K562 (cell line): ENCODE results near the gene AURKB. TPM values are rescaled to one million over a fixed set of nuclear protein-coding genes. Genes with fewer than 3 reads are reported as not detected.
A peak's percentile ranks its signal among the peaks of the same experiment; 100 is the strongest.

Experiments used
- BHLHE40 ChIP-seq: IDR thresholded peaks from 2 replicates; pipeline ENCODE4 v1.6.1; 2011; ENCODE audit warnings: low read length, improper control_type of control experiment
- HOXB6 ChIP-seq: fragments of 250-450 bp; sonication (Bioruptor Pico); IDR thresholded peaks from 2 replicates; pipeline ENCODE4 v1.5.1; 2022; ENCODE audit warnings: mild to moderate bottlenecking, borderline replicate concordance
- polyA plus RNA-seq, 8 experiments: library from polyadenylated mRNA; depleted of rRNA in 4 of 8; stranded (reverse) in 5 of 8; unstranded in 3 of 8; fragments of >200 nt; fragmentation: Nextera tagmentation in 2 of 8; fragmentation: Illumina TruSeq in 1 of 8; extraction: Ambion mirVana in 2 of 8; extraction: Trizol in 1 of 8; gene quantifications; 2 replicates each; pipeline versions ENCODE4 v1.2.1 to v1.2.3, GENCODE V29; 2011 to 2014; ENCODE audit warnings: inconsistent platforms in 1 of 8, missing spikeins in 1 of 8
- total RNA-seq, 7 experiments: library from RNA; depleted of rRNA in 6 of 7; stranded (reverse); fragments of >200 nt in 6 of 7; fragmentation: Illumina TruSeq in 2 of 7; extraction: Trizol in 2 of 7; gene quantifications; 2 replicates each; pipeline versions ENCODE4 v1.2.1 to v1.2.3, GENCODE V29; 2011 to 2021; ENCODE audit warnings: low replicate concordance in 1 of 7
- TF ChIP-seq, protein P1 (sequence below), 2 experiments: fragments of 450-650 bp; formaldehyde crosslinking in 1 of 2; IDR thresholded peaks; 2 replicates each; pipeline versions ENCODE4 v1.4.0 to v1.6.1; 2014 to 2020; ENCODE audit warnings: mild to moderate bottlenecking in 2 of 2, borderline replicate concordance in 1 of 2, low read depth in 1 of 2
- TF ChIP-seq, protein P2 (sequence below): fragments of 450-650 bp; IDR thresholded peaks from 2 replicates; pipeline ENCODE4 v1.6.1; 2016; ENCODE audit warnings: low read depth
- TF ChIP-seq, protein P3 (sequence below): fragments of 450-650 bp; conservative IDR thresholded peaks from 2 replicates; pipeline ENCODE4 v1.6.1; 2016; ENCODE audit warnings: missing genetic modification characterization, low read depth, mild to moderate bottlenecking, control low read depth, missing compliant biosample characterization

Gene AURKB
- total and polyA plus RNA-seq, 9 of the 15 experiments (the other 6 are each of a cell fraction or from before 2014, with no cell fraction given): 27.2 to 114 (median 74.8) TPM

DNA sequence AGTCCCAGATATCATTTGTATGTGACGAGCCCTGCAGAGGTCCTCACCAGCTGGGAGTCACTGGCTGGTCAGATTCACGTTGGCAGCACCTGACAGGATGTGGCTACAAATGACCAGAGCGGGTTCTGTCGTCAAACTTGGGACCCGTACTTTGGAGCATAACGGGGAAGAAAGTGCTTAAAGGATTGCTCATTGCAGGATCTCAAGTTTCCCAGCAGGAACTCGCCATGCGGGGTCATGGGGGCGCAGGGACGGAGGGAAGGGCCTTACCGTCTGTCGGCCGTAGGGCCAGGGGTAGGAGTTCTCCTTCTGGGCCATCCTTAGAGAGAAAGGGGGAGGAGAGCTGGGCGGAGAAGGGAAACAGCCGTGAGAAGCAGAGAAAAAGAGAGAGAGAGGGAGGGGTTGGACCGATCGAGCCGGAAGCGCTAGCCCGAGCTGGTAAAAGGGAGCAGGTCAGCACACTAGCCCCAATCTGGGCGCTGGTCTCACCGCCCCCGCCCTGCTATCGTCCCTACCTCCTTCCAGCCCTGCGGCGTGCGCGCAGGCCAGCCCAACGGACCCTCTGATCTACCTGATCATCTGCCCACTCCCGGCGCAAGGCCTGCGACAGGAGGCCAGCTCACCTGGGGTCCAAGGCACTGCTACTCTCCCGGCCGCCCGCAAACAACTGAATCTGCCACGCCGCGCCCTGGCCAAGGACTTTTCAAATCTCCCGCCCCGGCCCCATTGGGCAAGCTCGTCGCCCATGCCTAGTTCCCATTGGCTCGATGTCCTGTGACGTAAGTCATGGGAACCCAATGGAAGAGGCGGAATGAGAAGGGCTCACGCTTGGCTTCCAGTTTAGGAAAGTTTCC, at the start of gene AURKB (continued):
- TF ChIP-seq, protein P1, sequence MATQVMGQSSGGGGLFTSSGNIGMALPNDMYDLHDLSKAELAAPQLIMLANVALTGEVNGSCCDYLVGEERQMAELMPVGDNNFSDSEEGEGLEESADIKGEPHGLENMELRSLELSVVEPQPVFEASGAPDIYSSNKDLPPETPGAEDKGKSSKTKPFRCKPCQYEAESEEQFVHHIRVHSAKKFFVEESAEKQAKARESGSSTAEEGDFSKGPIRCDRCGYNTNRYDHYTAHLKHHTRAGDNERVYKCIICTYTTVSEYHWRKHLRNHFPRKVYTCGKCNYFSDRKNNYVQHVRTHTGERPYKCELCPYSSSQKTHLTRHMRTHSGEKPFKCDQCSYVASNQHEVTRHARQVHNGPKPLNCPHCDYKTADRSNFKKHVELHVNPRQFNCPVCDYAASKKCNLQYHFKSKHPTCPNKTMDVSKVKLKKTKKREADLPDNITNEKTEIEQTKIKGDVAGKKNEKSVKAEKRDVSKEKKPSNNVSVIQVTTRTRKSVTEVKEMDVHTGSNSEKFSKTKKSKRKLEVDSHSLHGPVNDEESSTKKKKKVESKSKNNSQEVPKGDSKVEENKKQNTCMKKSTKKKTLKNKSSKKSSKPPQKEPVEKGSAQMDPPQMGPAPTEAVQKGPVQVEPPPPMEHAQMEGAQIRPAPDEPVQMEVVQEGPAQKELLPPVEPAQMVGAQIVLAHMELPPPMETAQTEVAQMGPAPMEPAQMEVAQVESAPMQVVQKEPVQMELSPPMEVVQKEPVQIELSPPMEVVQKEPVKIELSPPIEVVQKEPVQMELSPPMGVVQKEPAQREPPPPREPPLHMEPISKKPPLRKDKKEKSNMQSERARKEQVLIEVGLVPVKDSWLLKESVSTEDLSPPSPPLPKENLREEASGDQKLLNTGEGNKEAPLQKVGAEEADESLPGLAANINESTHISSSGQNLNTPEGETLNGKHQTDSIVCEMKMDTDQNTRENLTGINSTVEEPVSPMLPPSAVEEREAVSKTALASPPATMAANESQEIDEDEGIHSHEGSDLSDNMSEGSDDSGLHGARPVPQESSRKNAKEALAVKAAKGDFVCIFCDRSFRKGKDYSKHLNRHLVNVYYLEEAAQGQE (IDR thresholded peaks at IDR 0.05; ENCODE audit: borderline replicate concordance): 0 out of 2 replicates have a peak, but pooled peaks have one; percentile 3
- TF ChIP-seq, protein P1 (CRISPR knock-in tag; IDR thresholded peaks at IDR 0.05; ENCODE audit: low read depth): no peak
- TF ChIP-seq, protein P2, sequence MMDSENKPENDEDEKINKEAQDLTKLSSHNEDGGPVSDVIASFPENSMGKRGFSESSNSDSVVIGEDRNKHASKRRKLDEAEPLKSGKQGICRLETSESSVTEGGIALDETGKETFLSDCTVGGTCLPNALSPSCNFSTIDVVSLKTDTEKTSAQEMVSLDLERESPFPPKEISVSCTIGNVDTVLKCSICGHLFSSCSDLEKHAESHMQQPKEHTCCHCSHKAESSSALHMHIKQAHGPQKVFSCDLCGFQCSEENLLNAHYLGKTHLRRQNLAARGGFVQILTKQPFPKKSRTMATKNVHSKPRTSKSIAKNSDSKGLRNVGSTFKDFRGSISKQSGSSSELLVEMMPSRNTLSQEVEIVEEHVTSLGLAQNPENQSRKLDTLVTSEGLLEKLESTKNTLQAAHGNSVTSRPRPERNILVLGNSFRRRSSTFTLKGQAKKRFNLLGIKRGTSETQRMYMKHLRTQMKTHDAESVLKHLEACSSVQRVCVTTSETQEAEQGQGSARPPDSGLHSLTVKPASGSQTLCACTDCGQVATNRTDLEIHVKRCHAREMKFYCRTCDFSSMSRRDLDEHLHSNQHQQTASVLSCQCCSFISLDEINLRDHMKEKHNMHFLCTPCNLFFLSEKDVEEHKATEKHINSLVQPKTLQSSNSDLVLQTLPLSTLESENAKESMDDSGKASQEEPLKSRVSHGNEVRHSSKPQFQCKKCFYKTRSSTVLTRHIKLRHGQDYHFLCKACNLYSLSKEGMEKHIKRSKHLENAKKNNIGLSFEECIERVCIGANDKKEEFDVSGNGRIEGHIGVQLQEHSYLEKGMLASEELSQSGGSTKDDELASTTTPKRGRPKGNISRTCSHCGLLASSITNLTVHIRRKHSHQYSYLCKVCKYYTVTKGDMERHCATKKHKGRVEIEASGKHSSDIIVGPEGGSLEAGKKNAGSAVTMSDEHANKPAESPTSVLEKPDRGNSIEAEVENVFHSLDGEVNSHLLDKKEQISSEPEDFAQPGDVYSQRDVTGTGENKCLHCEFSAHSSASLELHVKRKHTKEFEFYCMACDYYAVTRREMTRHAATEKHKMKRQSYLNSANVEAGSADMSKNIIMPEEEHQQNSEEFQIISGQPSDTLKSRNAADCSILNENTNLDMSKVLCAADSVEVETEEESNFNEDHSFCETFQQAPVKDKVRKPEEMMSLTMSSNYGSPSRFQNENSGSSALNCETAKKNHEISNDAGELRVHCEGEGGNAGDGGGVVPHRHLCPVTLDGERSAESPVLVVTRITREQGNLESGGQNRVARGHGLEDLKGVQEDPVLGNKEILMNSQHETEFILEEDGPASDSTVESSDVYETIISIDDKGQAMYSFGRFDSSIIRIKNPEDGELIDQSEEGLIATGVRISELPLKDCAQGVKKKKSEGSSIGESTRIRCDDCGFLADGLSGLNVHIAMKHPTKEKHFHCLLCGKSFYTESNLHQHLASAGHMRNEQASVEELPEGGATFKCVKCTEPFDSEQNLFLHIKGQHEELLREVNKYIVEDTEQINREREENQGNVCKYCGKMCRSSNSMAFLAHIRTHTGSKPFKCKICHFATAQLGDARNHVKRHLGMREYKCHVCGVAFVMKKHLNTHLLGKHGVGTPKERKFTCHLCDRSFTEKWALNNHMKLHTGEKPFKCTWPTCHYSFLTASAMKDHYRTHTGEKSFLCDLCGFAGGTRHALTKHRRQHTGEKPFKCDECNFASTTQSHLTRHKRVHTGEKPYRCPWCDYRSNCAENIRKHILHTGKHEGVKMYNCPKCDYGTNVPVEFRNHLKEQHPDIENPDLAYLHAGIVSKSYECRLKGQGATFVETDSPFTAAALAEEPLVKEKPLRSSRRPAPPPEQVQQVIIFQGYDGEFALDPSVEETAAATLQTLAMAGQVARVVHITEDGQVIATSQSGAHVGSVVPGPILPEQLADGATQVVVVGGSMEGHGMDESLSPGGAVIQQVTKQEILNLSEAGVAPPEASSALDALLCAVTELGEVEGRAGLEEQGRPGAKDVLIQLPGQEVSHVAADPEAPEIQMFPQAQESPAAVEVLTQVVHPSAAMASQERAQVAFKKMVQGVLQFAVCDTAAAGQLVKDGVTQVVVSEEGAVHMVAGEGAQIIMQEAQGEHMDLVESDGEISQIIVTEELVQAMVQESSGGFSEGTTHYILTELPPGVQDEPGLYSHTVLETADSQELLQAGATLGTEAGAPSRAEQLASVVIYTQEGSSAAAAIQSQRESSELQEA: no peak
- TF ChIP-seq HOXB6 (CRISPR knock-in tag): no peak
- TF ChIP-seq, protein P3, sequence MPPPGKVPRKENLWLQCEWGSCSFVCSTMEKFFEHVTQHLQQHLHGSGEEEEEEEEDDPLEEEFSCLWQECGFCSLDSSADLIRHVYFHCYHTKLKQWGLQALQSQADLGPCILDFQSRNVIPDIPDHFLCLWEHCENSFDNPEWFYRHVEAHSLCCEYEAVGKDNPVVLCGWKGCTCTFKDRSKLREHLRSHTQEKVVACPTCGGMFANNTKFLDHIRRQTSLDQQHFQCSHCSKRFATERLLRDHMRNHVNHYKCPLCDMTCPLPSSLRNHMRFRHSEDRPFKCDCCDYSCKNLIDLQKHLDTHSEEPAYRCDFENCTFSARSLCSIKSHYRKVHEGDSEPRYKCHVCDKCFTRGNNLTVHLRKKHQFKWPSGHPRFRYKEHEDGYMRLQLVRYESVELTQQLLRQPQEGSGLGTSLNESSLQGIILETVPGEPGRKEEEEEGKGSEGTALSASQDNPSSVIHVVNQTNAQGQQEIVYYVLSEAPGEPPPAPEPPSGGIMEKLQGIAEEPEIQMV (tag): no peak
- no peak for TF ChIP-seq BHLHE40
